ENCODE data around the gene KHDRBS2. TPM values are rescaled to one million over a fixed set of nuclear protein-coding genes. Genes with fewer than 3 reads are reported as not detected.

Gene KHDRBS2
- total RNA-seq, 1 donor from 2014 or later = not detected

DNA sequence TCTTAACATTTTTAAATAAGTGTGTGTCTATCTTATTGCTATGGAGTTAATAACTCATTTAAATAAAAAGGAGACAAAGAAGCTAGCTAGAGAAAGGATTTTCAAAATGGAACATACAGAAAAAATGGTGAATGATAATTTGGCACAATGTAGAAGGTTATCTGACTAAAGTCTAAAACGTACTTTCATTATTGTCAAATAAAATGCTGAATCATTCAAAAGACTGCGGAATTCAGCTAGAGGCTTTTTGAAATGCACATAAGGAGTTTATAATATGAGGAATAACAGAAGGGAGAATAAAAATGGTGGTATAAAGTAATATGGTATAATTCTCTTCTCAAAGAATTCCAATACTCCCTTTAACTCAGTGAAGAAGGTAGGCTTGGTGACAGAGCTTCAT lies 597.9 kb downstream of the KHDRBS2 start:
- no peak overlapping the region for H3K27ac Mint-ChIP-seq (ENCODE audit: unreplicated experiment)
- no peaks in the 10 kb centered on the region for H3K36me3 Mint-ChIP-seq (ENCODE audit: low read depth)
- H3K27me3 Mint-ChIP-seq (ENCODE audit: low read depth) = no peaks in the 10 kb centered on the region
- no peak for DNase-seq (ENCODE audit: low spot score)
- H3K9me3 Mint-ChIP-seq (ENCODE audit: low read depth) = no peaks in the 10 kb centered on the region
- H3K4me1 Mint-ChIP-seq (ENCODE audit: low read depth) = no peaks in the 10 kb centered on the region
- TF ChIP-seq, protein P1, sequence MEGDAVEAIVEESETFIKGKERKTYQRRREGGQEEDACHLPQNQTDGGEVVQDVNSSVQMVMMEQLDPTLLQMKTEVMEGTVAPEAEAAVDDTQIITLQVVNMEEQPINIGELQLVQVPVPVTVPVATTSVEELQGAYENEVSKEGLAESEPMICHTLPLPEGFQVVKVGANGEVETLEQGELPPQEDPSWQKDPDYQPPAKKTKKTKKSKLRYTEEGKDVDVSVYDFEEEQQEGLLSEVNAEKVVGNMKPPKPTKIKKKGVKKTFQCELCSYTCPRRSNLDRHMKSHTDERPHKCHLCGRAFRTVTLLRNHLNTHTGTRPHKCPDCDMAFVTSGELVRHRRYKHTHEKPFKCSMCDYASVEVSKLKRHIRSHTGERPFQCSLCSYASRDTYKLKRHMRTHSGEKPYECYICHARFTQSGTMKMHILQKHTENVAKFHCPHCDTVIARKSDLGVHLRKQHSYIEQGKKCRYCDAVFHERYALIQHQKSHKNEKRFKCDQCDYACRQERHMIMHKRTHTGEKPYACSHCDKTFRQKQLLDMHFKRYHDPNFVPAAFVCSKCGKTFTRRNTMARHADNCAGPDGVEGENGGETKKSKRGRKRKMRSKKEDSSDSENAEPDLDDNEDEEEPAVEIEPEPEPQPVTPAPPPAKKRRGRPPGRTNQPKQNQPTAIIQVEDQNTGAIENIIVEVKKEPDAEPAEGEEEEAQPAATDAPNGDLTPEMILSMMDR (IDR thresholded peaks at IDR 0.05) = no peak
- H3K4me3 Mint-ChIP-seq (ENCODE audit: unreplicated experiment) = no peak overlapping the region

DNA sequence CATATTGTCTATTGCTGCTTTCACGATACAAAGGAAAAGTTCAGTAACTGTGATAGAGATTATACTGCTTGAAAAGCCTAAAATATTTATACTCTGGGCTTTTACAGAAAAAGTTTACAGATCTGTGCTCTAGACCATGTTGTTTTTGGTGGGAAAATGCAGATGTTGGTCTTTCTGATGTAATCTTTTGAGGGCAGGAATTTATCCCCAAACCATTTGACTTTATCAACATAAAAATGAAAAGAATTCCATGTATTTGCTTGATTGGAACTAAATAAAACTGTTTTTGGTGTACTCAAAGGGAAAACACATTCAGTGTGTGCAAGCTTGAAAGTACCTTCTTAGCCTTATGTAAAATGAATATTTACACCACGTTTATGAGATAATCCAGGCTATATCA lies 603.5 kb downstream of the KHDRBS2 start:
- TF ChIP-seq, protein P1 (IDR thresholded peaks at IDR 0.05) = no peak
- Mint-ChIP-seq H3K27me3 (ENCODE audit: low read depth) (peaks cover 2% of the 10 kb centered on the region), H3K36me3 (ENCODE audit: low read depth) (no peaks in the 10 kb centered on the region), H3K27ac (ENCODE audit: unreplicated experiment) (no peak overlapping the region), H3K4me3 (ENCODE audit: unreplicated experiment) (no peak overlapping the region), H3K9me3 (ENCODE audit: low read depth) (peaks cover 6% of the 10 kb centered on the region), H3K4me1 (ENCODE audit: low read depth) (no peaks in the 10 kb centered on the region)
- DNase-seq (ENCODE audit: low spot score) = no peak

DNA sequence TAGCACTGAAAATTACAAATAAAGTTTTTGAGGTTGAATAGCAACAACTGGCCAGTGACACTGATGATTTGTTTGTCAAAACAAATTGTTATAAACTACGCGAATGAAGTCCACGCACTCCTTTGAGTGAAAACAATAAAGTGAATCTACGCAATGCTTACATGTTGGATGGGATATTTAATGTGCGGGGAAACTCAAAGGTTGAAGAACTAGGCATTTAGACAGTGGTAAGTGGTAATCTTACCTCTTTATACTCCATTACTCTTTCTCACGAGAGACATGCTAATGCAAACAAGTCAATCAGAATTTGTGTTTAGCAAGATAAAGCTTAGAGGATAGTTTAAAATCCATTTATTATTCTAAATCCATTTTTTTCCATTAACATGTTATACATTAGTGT lies 606.4 kb downstream of the KHDRBS2 start:
- Mint-ChIP-seq H3K27ac (ENCODE audit: unreplicated experiment) (no peak overlapping the region), H3K36me3 (ENCODE audit: low read depth) (no peaks in the 10 kb centered on the region), H3K4me1 (ENCODE audit: low read depth) (no peaks in the 10 kb centered on the region), H3K9me3 (ENCODE audit: low read depth) (peaks cover 6% of the 10 kb centered on the region), H3K4me3 (ENCODE audit: unreplicated experiment) (no peak overlapping the region), H3K27me3 (ENCODE audit: low read depth) (peaks cover 2% of the 10 kb centered on the region)
- TF ChIP-seq, protein P1 (IDR thresholded peaks at IDR 0.05) = no peak
- no peak for DNase-seq (ENCODE audit: low spot score)

DNA sequence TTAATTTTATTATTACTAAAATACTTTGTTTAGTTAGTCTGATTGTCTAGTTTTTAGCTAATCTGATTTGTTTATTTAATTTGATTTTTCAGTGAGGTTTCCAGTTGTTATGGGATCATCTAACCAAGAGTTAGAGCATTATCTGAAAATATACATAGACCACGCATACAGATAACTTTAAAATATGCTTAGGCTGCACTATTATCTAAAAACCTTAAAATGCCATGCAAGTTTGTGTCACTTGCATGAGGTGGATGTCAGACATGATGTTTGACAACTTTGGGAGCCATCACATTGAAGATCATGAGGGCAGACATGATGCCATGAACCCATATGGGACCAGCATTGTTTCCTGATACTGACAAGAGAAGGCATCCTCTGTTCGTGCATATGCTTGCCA lies 610.3 kb downstream of the KHDRBS2 start:
- Mint-ChIP-seq H3K36me3 (ENCODE audit: low read depth) (no peaks in the 10 kb centered on the region), H3K4me3 (ENCODE audit: unreplicated experiment) (no peak overlapping the region), H3K9me3 (ENCODE audit: low read depth) (peaks cover 9% of the 10 kb centered on the region), H3K27me3 (ENCODE audit: low read depth) (peaks cover 2% of the 10 kb centered on the region), H3K27ac (ENCODE audit: unreplicated experiment) (no peak overlapping the region), H3K4me1 (ENCODE audit: low read depth) (no peaks in the 10 kb centered on the region)
- TF ChIP-seq, protein P1 (IDR thresholded peaks at IDR 0.05) = no peak
- DNase-seq (ENCODE audit: low spot score) = no peak

DNA sequence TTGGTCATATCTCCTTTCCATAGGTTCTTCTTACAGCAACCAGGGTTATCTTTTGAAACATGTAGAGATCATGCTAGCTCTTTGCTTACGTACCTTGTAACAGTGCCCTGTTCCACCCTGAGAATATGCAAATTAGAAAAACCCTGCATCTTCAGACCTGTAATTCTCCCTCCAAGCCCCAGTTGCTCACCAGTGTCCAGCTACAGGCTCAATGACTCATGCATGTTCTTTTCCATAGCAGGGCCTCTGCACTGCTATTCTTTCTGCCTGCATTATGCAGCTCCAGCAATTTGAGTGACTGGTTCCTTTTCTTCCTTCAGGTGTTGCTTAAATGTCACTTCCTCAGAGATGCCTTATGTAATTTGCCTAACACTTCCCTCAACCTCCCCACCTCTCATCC lies 636.2 kb downstream of the KHDRBS2 start:
- TF ChIP-seq, protein P1 (IDR thresholded peaks at IDR 0.05) = no peak
- H3K36me3 Mint-ChIP-seq (ENCODE audit: low read depth) = no peaks in the 10 kb centered on the region
- peaks cover 7% of the 10 kb centered on the region for H3K9me3 Mint-ChIP-seq (ENCODE audit: low read depth)
- H3K27me3 Mint-ChIP-seq (ENCODE audit: low read depth) = no peaks in the 10 kb centered on the region
- no peak overlapping the region for H3K27ac Mint-ChIP-seq (ENCODE audit: unreplicated experiment)
- no peak overlapping the region for H3K4me3 Mint-ChIP-seq (ENCODE audit: unreplicated experiment)
- no peak for DNase-seq (ENCODE audit: low spot score)
- no peaks in the 10 kb centered on the region for H3K4me1 Mint-ChIP-seq (ENCODE audit: low read depth)

All from chondrocyte (in vitro differentiated cells).